HepG2 (cell line): ENCODE measurements around the gene SLC9A4. TPM values are rescaled to one million over a fixed set of nuclear protein-coding genes. Genes with fewer than 3 reads are reported as not detected.

ENCODE experiments used
- ATAC-seq: fragments of 200-7000 bp; cut with Tn5 transposase; 3 replicates; pipeline ENCODE4 v1.9.1; 2020; ENCODE audit warnings: mild to moderate bottlenecking, moderate library complexity
- BruUV-seq: library from RNA; stranded (reverse); fragments of 400-500 nt; replicated peaks from 2 replicates; lab custom pipeline; 2021; lab: Mats Ljungman, UMichigan
- CTCF ChIA-PET: fragments of 300-600 bp; formaldehyde crosslinking; extraction: SDS; loops from one replicate; lab custom pipeline; 2021; ENCODE audit warnings: low total read pairs, inconsistent platforms, low intra/inter-chr PET ratio; lab: Yijun Ruan, JAX
- POLR2A ChIA-PET: fragments of 350-600 bp; sonication (Branson Sonifier 250); formaldehyde crosslinking; loops from one replicate; lab custom pipeline; 2020; ENCODE audit warnings: antibody characterized with exemption, inconsistent platforms; lab: Yijun Ruan, JAX
- DNase-seq: peaks from one replicate; pipeline ENCODE4 v3.0.0-alpha.2; 2015; ENCODE audit warnings: low spot score
- FAIRE-seq: peaks from 3 replicates; lab custom pipeline; 2011; peaks lifted over from hg19 to GRCh38; lab: Jason Lieb, UNC
- H2AFZ ChIP-seq: one replicate; pipeline ENCODE4 v1.6.1; 2011; ENCODE audit warnings: low read length, inconsistent platforms
- H3K27ac ChIP-seq: fragments of 300-600 bp; 3 replicates; pipeline ENCODE4 v1.8.0; 2011; ENCODE audit warnings: mixed run types, mild to moderate bottlenecking, mixed read lengths, low read length, inconsistent platforms; ENCODE audit not compliant: insufficient read depth; ENCODE audit errors: extremely low read length
- H3K27me3 ChIP-seq, 2 experiments: fragments of 200-600 bp in 1 of 2; 2 replicates in 1 of 2; 3 replicates in 1 of 2; pipeline versions ENCODE4 v1.6.0 to v1.8.0; 2011; ENCODE audit warnings: low read length in 2 of 2, mild to moderate bottlenecking in 2 of 2, moderate library complexity in 2 of 2, inconsistent platforms in 1 of 2; ENCODE audit not compliant: insufficient read depth in 2 of 2, control insufficient read depth in 1 of 2
- H3K36me3 ChIP-seq, 2 experiments: fragments of 200-600 bp in 1 of 2; replicated peaks in 1 of 2; 2 replicates in 1 of 2; 3 replicates in 1 of 2; pipeline versions ENCODE4 v1.5.1 to v1.8.0; 2011; ENCODE audit warnings: low read length in 2 of 2, inconsistent platforms in 1 of 2; ENCODE audit not compliant: insufficient read depth in 2 of 2, control insufficient read depth in 1 of 2
- H3K4me1 ChIP-seq: 2 replicates; pipeline ENCODE4 v1.5.1; 2012; ENCODE audit warnings: low read length, inconsistent platforms; ENCODE audit not compliant: insufficient read depth
- H3K4me2 ChIP-seq: 2 replicates; pipeline ENCODE4 v1.6.0; 2011; ENCODE audit warnings: low read depth, low read length, inconsistent platforms
- H3K4me3 ChIP-seq, 3 experiments: fragments of 200-600 bp in 1 of 3; sonication (generic), shearing (Covaris generic) in 1 of 3; replicated peaks in 1 of 3; 2 replicates each; pipeline ENCODE4 v1.5.1; 2011 to 2016; ENCODE audit warnings: low read length in 3 of 3, inconsistent platforms in 2 of 3, low read depth in 2 of 3, mild to moderate bottlenecking in 2 of 3, control low read depth in 1 of 3, mixed read lengths in 1 of 3; ENCODE audit not compliant: insufficient read depth in 1 of 3
- H3K79me2 ChIP-seq: one replicate; pipeline ENCODE4 v1.6.1; 2011; ENCODE audit warnings: low read length, inconsistent platforms; ENCODE audit not compliant: insufficient read depth
- H3K9ac ChIP-seq: 2 replicates; pipeline ENCODE4 v1.6.0; 2011; ENCODE audit warnings: mild to moderate bottlenecking, low read depth, low read length, inconsistent platforms; ENCODE audit not compliant: insufficient read depth
- H3K9me3 ChIP-seq: 2 replicates; pipeline ENCODE4 v1.5.1; 2012; ENCODE audit warnings: mild to moderate bottlenecking, low read length
- H4K20me1 ChIP-seq: 2 replicates; pipeline ENCODE4 v1.6.0; 2011; ENCODE audit warnings: inconsistent platforms, mild to moderate bottlenecking, low read length, moderate library complexity; ENCODE audit not compliant: insufficient read depth
- IKZF5 ChIP-seq: IDR thresholded peaks from 2 replicates; pipeline ENCODE4 v1.6.1; 2018; ENCODE audit warnings: missing genetic modification reagents, mild to moderate bottlenecking, missing compliant biosample characterization
- MAFF ChIP-seq: IDR thresholded peaks from 2 replicates; pipeline ENCODE4 v1.6.1; 2011; ENCODE audit warnings: low read depth, low read length, improper control_type of control experiment
- MAFK ChIP-seq, 2 experiments: IDR thresholded peaks in 1 of 2; conservative IDR thresholded peaks in 1 of 2; 2 replicates each; pipeline ENCODE4 v1.6.1; 2011; ENCODE audit warnings: improper control_type of control experiment in 2 of 2, low read length in 2 of 2
- MIER3 ChIP-seq: IDR thresholded peaks from 2 replicates; pipeline ENCODE4 v1.6.1; 2016; ENCODE audit warnings: missing compliant biosample characterization, borderline replicate concordance
- PITX1 ChIP-seq: sonication (generic); formaldehyde crosslinking; IDR thresholded peaks from 2 replicates; pipeline ENCODE4 v1.5.1; 2020; ENCODE audit warnings: mild to moderate bottlenecking, missing genetic modification reagents
- POLR2AphosphoS2 ChIP-seq: IDR thresholded peaks from 2 replicates; pipeline ENCODE4 v1.6.1; 2011; ENCODE audit warnings: low read depth, low read length, improper control_type of control experiment
- ZNF318 ChIP-seq: sonication (generic); formaldehyde crosslinking; IDR thresholded peaks from 2 replicates; pipeline ENCODE4 v1.4.0; 2020; ENCODE audit warnings: mild to moderate bottlenecking, missing genetic modification reagents
- ZNF816 ChIP-seq: sonication (generic); formaldehyde crosslinking; IDR thresholded peaks from 2 replicates; pipeline ENCODE4 v1.8.0; 2022; ENCODE audit warnings: missing genetic modification reagents, mild to moderate bottlenecking, borderline replicate concordance
- WGBS: methylation state at CpG from one replicate; pipeline ENCODE4 v1.1.6; 2017; ENCODE audit warnings: low lambda C conversion rate; 5-methylcytosine and 5-hydroxymethylcytosine counted together
- in situ Hi-C: cut with HindIII; loops from 2 replicates; pipeline ENCODE4 v1.10.0; 2017; ENCODE audit warnings: low pct_unique_long_range_greater_than_20kb; ENCODE audit not compliant: extremely low pct_ligation_motif_present
- intact Hi-C: fragments of 100-400 bp; cut with micrococcal nuclease; formaldehyde crosslinking; loops from one replicate; pipeline ENCODE4 v1.10.0; 2022; ENCODE audit not compliant: unreplicated experiment
- polyA plus RNA-seq, 8 experiments: library from polyadenylated mRNA; depleted of rRNA in 3 of 8; stranded (reverse) in 7 of 8; unstranded in 1 of 8; fragments of >200 nt; fragmentation: Illumina TruSeq in 4 of 8; extraction: Trizol in 4 of 8; gene quantifications; 2 replicates each; pipeline versions ENCODE4 v1.2.1 to v1.2.3, GENCODE V29; 2011 to 2016; ENCODE audit warnings: low read depth in 4 of 8, missing spikeins in 1 of 8, mixed read lengths in 1 of 8; ENCODE audit not compliant: insufficient read depth in 1 of 8
- total RNA-seq, 5 experiments: library from RNA; depleted of rRNA; stranded (reverse); fragments of >200 nt; fragmentation: Illumina TruSeq; extraction: Trizol; gene quantifications; 2 replicates each; pipeline ENCODE4 v1.2.3, GENCODE V29; 2016; ENCODE audit warnings: low read depth in 1 of 5

The SLC9A4 gene
- total and polyA plus RNA-seq, 2 of the 13 experiments (the other 11 are each of a cell fraction or from before 2014, with no cell fraction given), result not detected

- BruUV-seq, result no TSS peak
- DNase-seq (no peak), FAIRE-seq (no peak), ATAC-seq (no peak)
- in situ Hi-C loops, result no loop called here
- Histone ChIP-seq H3K9me3 (no peaks in the 10 kb centered on the region), H3K79me2 (no peaks in the 10 kb centered on the region), H3K9ac (no peak overlapping the region), H3K4me1 (no peaks in the 10 kb centered on the region), H2AFZ (no peak overlapping the region), H3K27ac (no peak overlapping the region), H3K27me3 (no peaks in the 10 kb centered on the region), H4K20me1 (no peaks in the 10 kb centered on the region), H3K4me3 (no peak overlapping the region), H3K4me2 (no peak overlapping the region), H3K36me3 (no peaks in the 10 kb centered on the region)
- TF ChIP-seq IKZF5, result no peak
- TF ChIP-seq POLR2AphosphoS2, result no peak
- TF ChIP-seq MIER3 (CRISPR knock-in tag), result no peak
- no peak for TF ChIP-seq ZNF816 (CRISPR knock-in tag)
- intact Hi-C loops, result no loop called here
- POLR2A ChIA-PET, result no interaction called here
- CTCF ChIA-PET, result no interaction called here
These were observed 19.0 kb downstream of the SLC9A4 start for GRCh38 chr2:102492006-102492405.

- FAIRE-seq, result no peak
- in situ Hi-C loops (no loop called here), intact Hi-C loops (no loop called here)
- no peak overlapping the region for H3K4me2 ChIP-seq
- DNase-seq, result no peak
- H3K27me3 ChIP-seq, result no peaks in the 10 kb centered on the region
- H3K4me3 ChIP-seq, result no peak overlapping the region
- no peaks in the 10 kb centered on the region for H3K4me1 ChIP-seq
- TF ChIP-seq MAFK (conservative IDR thresholded peaks at IDR 0.05 in 1 of 2, IDR thresholded peaks at IDR 0.05 in 1 of 2; ENCODE audit: low read length in 2 of 2) (peak; percentile 79 to 89), ZNF318 (no peak), PITX1 (CRISPR knock-in tag) (no peak), MAFF (peak; percentile 75; the same call in 1 of the 2 replicates)
- WGBS, result 30% methylated on average over 1 of the region's 1 CpG
- H3K9ac ChIP-seq, result no peak overlapping the region
- no peaks in the 10 kb centered on the region for H3K9me3 ChIP-seq
- ChIA-PET CTCF (no interaction called here), POLR2A (no interaction called here)
- no peaks in the 10 kb centered on the region for H3K36me3 ChIP-seq
- H2AFZ ChIP-seq, result no peak overlapping the region
- no peaks in the 10 kb centered on the region for H3K79me2 ChIP-seq
- no peak overlapping the region for H3K27ac ChIP-seq
- BruUV-seq, result no TSS peak
- no peak for ATAC-seq
- no peaks in the 10 kb centered on the region for H4K20me1 ChIP-seq
These were observed 21.5 kb downstream of the SLC9A4 start for GRCh38 chr2:102494570-102494969.
